Ishikawa (cell line): Measurements from ENCODE around the gene FNDC5.

Source experiments
- CREB1 ChIP-seq: IDR thresholded peaks from 2 replicates; pipeline ENCODE4 v1.6.1; 2012; ENCODE audit warnings: low read depth
- EP300 ChIP-seq: IDR thresholded peaks from 2 replicates; pipeline ENCODE4 v1.6.1; 2012; ENCODE audit warnings: borderline replicate concordance
- FOXM1 ChIP-seq: IDR thresholded peaks from 2 replicates; pipeline ENCODE4 v1.6.1; 2012; ENCODE audit warnings: low read depth, borderline replicate concordance
- MAX ChIP-seq: IDR thresholded peaks from 2 replicates; pipeline ENCODE4 v1.6.1; 2012
- RAD21 ChIP-seq: IDR thresholded peaks from 2 replicates; pipeline ENCODE4 v1.6.1; 2012; ENCODE audit warnings: low read depth
- REST ChIP-seq: IDR thresholded peaks from 2 replicates; pipeline ENCODE4 v1.6.1; 2012; ENCODE audit warnings: low read depth, mild to moderate bottlenecking
- TAF1 ChIP-seq: IDR thresholded peaks from 2 replicates; pipeline ENCODE4 v1.6.1; 2012; ENCODE audit warnings: low read depth, mild to moderate bottlenecking

DNA sequence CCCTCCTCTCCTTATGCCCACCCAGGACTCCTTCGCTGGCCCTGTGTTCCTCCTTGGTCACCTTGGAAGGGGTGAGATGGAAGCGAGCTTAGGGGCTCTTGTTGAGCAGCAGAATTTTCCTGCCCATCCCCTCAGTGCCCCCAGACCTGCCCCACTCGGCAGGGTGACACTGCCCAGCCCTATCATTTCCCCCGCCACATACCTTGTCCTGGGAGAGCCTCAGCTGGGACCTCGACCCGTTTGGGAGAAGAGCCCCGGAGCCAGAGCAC, 1.4 kb upstream of the FNDC5 start:
- TF ChIP-seq RAD21 (no peak), REST (no peak), MAX (no peak), EP300 (no peak), CREB1 (no peak), TAF1 (no peak), FOXM1 (no peak)
